PC-3 (cell line): Measurements from ENCODE around the gene KIAA1217.

Experiments used
- CTCF ChIP-seq: fragments of 300-600 bp; sonication (generic); conservative IDR thresholded peaks from 2 replicates; pipeline ENCODE4 v1.5.1; 2017; ENCODE audit warnings: antibody characterized with exemption, low read depth, mild to moderate bottlenecking, low read length
- EZH2 ChIP-seq: fragments of 300-600 bp; sonication (generic); IDR thresholded peaks from one replicate; pipeline ENCODE4 v1.6.1; 2017; ENCODE audit warnings: antibody characterized with exemption, mild to moderate bottlenecking, low read length; ENCODE audit not compliant: unreplicated experiment

- no peak for TF ChIP-seq CTCF
- TF ChIP-seq EZH2, result no peak
Measured at GRCh38 chr10:24213266-24213665, 4.3 kb downstream of the KIAA1217 start.
